Measurements from ENCODE around the gene PROM1. TPM values are rescaled to one million over a fixed set of nuclear protein-coding genes. Genes with fewer than 3 reads are reported as not detected.

The PROM1 gene
- total and polyA plus RNA-seq, 2 of the 4 experiments (the other 2 are of a cell fraction), result not detected

DNA sequence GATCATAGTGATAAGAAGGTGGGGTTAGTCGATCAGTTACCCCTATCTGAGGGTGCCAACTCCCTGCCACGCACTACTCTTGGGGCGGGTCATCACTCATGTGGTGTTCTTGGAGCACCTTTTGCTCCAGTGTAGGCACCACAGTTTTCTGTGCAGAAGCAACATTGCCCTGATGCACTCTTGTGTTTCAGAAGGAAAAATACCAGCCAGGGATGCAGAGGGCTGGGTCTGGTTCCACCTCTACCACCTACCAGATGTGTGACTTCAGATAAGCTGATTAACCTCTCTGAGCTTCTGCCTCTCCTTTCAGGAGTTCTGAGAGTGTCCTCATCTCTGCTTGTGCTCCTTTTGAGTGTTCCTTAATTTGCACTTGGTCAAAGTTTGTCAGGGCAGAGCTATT is 29.9 kb upstream of the PROM1 start:
- dilution Hi-C loops (cut with HindIII; ENCODE audit: low sequenced_read_pairs, unreplicated experiment), result no loop called here
- intact Hi-C loops (cut with micrococcal nuclease), result no loop called here
- H3K79me1 ChIP-seq (ENCODE audit: low read depth in 1 of 2, low read length in 2 of 2), result no peaks in the 10 kb centered on the region
- no CpG with 5 or more reads among the region's 3 CpGs for WGBS, 2 experiments (ENCODE audit: extremely low coverage in 2 of 2, insufficient read length in 1 of 2)
- no peak for ATAC-seq (ENCODE audit: low read depth)
- TF ChIP-seq RCOR1 (IDR thresholded peaks at IDR 0.05; ENCODE audit: insufficient replicate concordance, low read length), result no peak
- TF ChIP-seq NFE2L2 (IDR thresholded peaks at IDR 0.05; ENCODE audit: low read depth, low read length), result no peak
- TF ChIP-seq BHLHE40 (IDR thresholded peaks at IDR 0.05; ENCODE audit: low read depth, low read length), result no peak
- TF ChIP-seq RAD21 (IDR thresholded peaks at IDR 0.05; ENCODE audit: low read length), result no peak
- no peak for TF ChIP-seq CHD1 (IDR thresholded peaks at IDR 0.05; ENCODE audit: low read depth, low read length)
- TF ChIP-seq CEBPB (IDR thresholded peaks at IDR 0.05; ENCODE audit: low read depth, low read length), result no peak
- TF ChIP-seq RFX5 (IDR thresholded peaks at IDR 0.05; ENCODE audit: low read depth, low read length), result no peak
- TF ChIP-seq, protein P1, sequence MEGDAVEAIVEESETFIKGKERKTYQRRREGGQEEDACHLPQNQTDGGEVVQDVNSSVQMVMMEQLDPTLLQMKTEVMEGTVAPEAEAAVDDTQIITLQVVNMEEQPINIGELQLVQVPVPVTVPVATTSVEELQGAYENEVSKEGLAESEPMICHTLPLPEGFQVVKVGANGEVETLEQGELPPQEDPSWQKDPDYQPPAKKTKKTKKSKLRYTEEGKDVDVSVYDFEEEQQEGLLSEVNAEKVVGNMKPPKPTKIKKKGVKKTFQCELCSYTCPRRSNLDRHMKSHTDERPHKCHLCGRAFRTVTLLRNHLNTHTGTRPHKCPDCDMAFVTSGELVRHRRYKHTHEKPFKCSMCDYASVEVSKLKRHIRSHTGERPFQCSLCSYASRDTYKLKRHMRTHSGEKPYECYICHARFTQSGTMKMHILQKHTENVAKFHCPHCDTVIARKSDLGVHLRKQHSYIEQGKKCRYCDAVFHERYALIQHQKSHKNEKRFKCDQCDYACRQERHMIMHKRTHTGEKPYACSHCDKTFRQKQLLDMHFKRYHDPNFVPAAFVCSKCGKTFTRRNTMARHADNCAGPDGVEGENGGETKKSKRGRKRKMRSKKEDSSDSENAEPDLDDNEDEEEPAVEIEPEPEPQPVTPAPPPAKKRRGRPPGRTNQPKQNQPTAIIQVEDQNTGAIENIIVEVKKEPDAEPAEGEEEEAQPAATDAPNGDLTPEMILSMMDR (conservative IDR thresholded peaks at IDR 0.05; ENCODE audit: low read depth, low read length), result no peak
- TF ChIP-seq POLR2A (IDR thresholded peaks at IDR 0.05; ENCODE audit: low read depth, low read length), result no peak
- TF ChIP-seq SMC3 (IDR thresholded peaks at IDR 0.05; ENCODE audit: low read depth, low read length), result no peak
- no peak for TF ChIP-seq MXI1 (IDR thresholded peaks at IDR 0.05; ENCODE audit: borderline replicate concordance, low read depth, low read length)
- TF ChIP-seq, protein P2, sequence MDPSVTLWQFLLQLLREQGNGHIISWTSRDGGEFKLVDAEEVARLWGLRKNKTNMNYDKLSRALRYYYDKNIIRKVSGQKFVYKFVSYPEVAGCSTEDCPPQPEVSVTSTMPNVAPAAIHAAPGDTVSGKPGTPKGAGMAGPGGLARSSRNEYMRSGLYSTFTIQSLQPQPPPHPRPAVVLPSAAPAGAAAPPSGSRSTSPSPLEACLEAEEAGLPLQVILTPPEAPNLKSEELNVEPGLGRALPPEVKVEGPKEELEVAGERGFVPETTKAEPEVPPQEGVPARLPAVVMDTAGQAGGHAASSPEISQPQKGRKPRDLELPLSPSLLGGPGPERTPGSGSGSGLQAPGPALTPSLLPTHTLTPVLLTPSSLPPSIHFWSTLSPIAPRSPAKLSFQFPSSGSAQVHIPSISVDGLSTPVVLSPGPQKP (IDR thresholded peaks at IDR 0.05; ENCODE audit: borderline replicate concordance, low read depth, low read length), result no peak
- TF ChIP-seq FOS (IDR thresholded peaks at IDR 0.05; ENCODE audit: low read depth, low read length), result no peak
- TF ChIP-seq MAZ (IDR thresholded peaks at IDR 0.05; ENCODE audit: borderline replicate concordance, low read depth, low read length), result no peak
- TF ChIP-seq MAFK (IDR thresholded peaks at IDR 0.05; ENCODE audit: low read depth, low read length), result no peak
- TF ChIP-seq, protein P3, sequence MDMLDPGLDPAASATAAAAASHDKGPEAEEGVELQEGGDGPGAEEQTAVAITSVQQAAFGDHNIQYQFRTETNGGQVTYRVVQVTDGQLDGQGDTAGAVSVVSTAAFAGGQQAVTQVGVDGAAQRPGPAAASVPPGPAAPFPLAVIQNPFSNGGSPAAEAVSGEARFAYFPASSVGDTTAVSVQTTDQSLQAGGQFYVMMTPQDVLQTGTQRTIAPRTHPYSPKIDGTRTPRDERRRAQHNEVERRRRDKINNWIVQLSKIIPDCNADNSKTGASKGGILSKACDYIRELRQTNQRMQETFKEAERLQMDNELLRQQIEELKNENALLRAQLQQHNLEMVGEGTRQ (IDR thresholded peaks at IDR 0.05; ENCODE audit: low read depth, low read length), result no peak
- ChIA-PET CTCF (no interaction called here), POLR2A (ENCODE audit: unreplicated experiment) (no interaction called here)
- H2BK120ac ChIP-seq (ENCODE audit: low read depth, low read length), result no peak overlapping the region
- no peak overlapping the region for H2BK15ac ChIP-seq (ENCODE audit: low read depth, low read length)
- H2BK20ac ChIP-seq (ENCODE audit: low read depth, low read length), result no peak overlapping the region
- no peak overlapping the region for H3K4me2 ChIP-seq (ENCODE audit: low read depth, low read length)
- peaks cover 5% of the 10 kb centered on the region for H3K27me3 ChIP-seq (ENCODE audit: control insufficient read depth, insufficient read depth, low read length)
- no peaks in the 10 kb centered on the region for H4K20me1 ChIP-seq (ENCODE audit: insufficient read depth, low read length)
- H4K91ac ChIP-seq (ENCODE audit: insufficient read depth, low read depth, low read length), result no peak overlapping the region
- H3K9me3 ChIP-seq (ENCODE audit: control insufficient read depth, insufficient read depth, low read length), result no peaks in the 10 kb centered on the region
- no peak overlapping the region for H3K27ac ChIP-seq (ENCODE audit: insufficient read depth, low read length)
- peaks cover 4% of the 10 kb centered on the region; the same call in 1 of the 2 replicates for H3K9me1 ChIP-seq (ENCODE audit: insufficient read depth, low read length)
- H3K14ac ChIP-seq (replicated peaks; ENCODE audit: low read depth, low read length), result no peak overlapping the region
- in situ Hi-C loops (cut with MboI; ENCODE audit: low sequenced_read_pairs), result no loop called here
- H4K5ac ChIP-seq (ENCODE audit: low read depth, low read length), result no peak overlapping the region
- H2AK9ac ChIP-seq (replicated peaks; ENCODE audit: low read depth, low read length, poor library complexity), result no peak overlapping the region
- no peak overlapping the region for H3K23ac ChIP-seq (ENCODE audit: low read depth, low read length)
- H4K8ac ChIP-seq (ENCODE audit: low read depth in 2 of 2, low read length in 2 of 2), result no peak overlapping the region
- no TSS peak for BruUV-seq (replicated peaks)
- no peak overlapping the region for H2AFZ ChIP-seq (replicated peaks; ENCODE audit: low read length, poor library complexity)
- H3K4ac ChIP-seq (ENCODE audit: low read depth, low read length), result no peak overlapping the region
- H3K4me3 ChIP-seq (ENCODE audit: insufficient read depth, low read depth, low read length), result no peak overlapping the region
- no peaks in the 10 kb centered on the region for H3K36me3 ChIP-seq (ENCODE audit: control insufficient read depth, insufficient read depth, low read length)
- H2AK5ac ChIP-seq (ENCODE audit: low read depth, low read length), result no peak overlapping the region
- no peak overlapping the region for H3K9ac ChIP-seq (ENCODE audit: low read depth, low read length)
- H3K18ac ChIP-seq (ENCODE audit: low read depth, low read length), result no peak overlapping the region
- H3K4me1 ChIP-seq (ENCODE audit: control insufficient read depth, insufficient read depth, low read length), result no peaks in the 10 kb centered on the region
- no peak overlapping the region for H2BK5ac ChIP-seq (ENCODE audit: low read depth, low read length, poor library complexity, severe bottlenecking)
- no peak for DNase-seq
- no peak overlapping the region for H3K56ac ChIP-seq (ENCODE audit: extremely low read depth, insufficient read depth, low read length)
